SK-N-SH (cell line): Measurements from ENCODE around the gene AUTS2. TPM values are rescaled to one million over a fixed set of nuclear protein-coding genes. Genes with fewer than 3 reads are reported as not detected.

Source experiments
- CTCF ChIA-PET: fragments of 300-600, 350-600 bp; formaldehyde crosslinking; extraction: SDS; loops from one replicate; lab custom pipeline; 2021; lab: Yijun Ruan, JAX
- POLR2A ChIA-PET: fragments of 350-600 bp; sonication (Branson Sonifier 250); formaldehyde crosslinking; extraction: SDS; loops from one replicate; lab custom pipeline; 2020; ENCODE audit warnings: antibody characterized with exemption, inconsistent platforms; lab: Yijun Ruan, JAX
- DNase-seq: peaks from one replicate; pipeline ENCODE4 v3.0.0; 2012
- H2AFZ ChIP-seq: fragments of 200-600 bp; sonication (generic); 2 replicates; pipeline ENCODE4 v1.8.1; 2016; ENCODE audit warnings: antibody characterized with exemption, mild to moderate bottlenecking, low read depth
- H3F3A ChIP-seq: fragments of 200-600 bp; sonication (generic); replicated peaks from 2 replicates; pipeline ENCODE3; 2016; ENCODE audit warnings: antibody characterized with exemption, mild to moderate bottlenecking; ENCODE audit not compliant: insufficient read depth
- H3K27ac ChIP-seq, 2 experiments: fragments of 200-500 bp in 1 of 2; fragments of 200-600 bp in 1 of 2; sonication (Bioruptor generic) in 1 of 2; sonication (generic), shearing (Covaris generic) in 1 of 2; 2 replicates each; pipeline versions ENCODE4 v1.5.1 to v1.6.1; 2014 to 2016; ENCODE audit warnings: low read depth in 2 of 2, inconsistent platforms in 1 of 2, low read length in 1 of 2, mild to moderate bottlenecking in 1 of 2, mixed read lengths in 1 of 2
- H3K27me3 ChIP-seq: fragments of 200-600 bp; sonication (generic), shearing (Covaris generic); 2 replicates; pipeline ENCODE4 v1.6.1; 2016; ENCODE audit warnings: mixed run types; ENCODE audit not compliant: insufficient read depth
- H3K36me3 ChIP-seq, 2 experiments: fragments of 200-500 bp in 1 of 2; fragments of 200-600 bp in 1 of 2; sonication (Bioruptor generic) in 1 of 2; sonication (generic) in 1 of 2; replicated peaks in 1 of 2; 2 replicates each; pipeline versions ENCODE3 to v1.5.1; 2014 to 2016; ENCODE audit warnings: low read length in 1 of 2, mild to moderate bottlenecking in 1 of 2; ENCODE audit not compliant: insufficient read depth in 2 of 2, control insufficient read depth in 1 of 2
- H3K4me1 ChIP-seq, 2 experiments: fragments of 200-500 bp in 1 of 2; fragments of 200-600 bp in 1 of 2; sonication (Bioruptor generic) in 1 of 2; sonication (generic), shearing (Covaris generic) in 1 of 2; 2 replicates each; pipeline versions ENCODE4 v1.5.1 to v1.6.1; 2014 to 2016; ENCODE audit warnings: low read depth in 1 of 2, low read length in 1 of 2, mixed run types in 1 of 2; ENCODE audit not compliant: insufficient read depth in 2 of 2, control insufficient read depth in 1 of 2
- H3K4me2 ChIP-seq: fragments of 200-600 bp; sonication (generic), shearing (Covaris generic); 2 replicates; pipeline ENCODE4 v1.6.1; 2017; ENCODE audit warnings: mixed run types
- H3K4me3 ChIP-seq, 2 experiments: fragments of 200-500 bp in 1 of 2; fragments of 200-600 bp in 1 of 2; sonication (Bioruptor generic) in 1 of 2; sonication (generic), shearing (Covaris generic) in 1 of 2; 2 replicates each; pipeline versions ENCODE4 v1.5.1 to v1.8.1; 2014 to 2016; ENCODE audit warnings: low read depth in 2 of 2, inconsistent platforms in 1 of 2, low read length in 1 of 2, mild to moderate bottlenecking in 1 of 2, mixed read lengths in 1 of 2, moderate library complexity in 1 of 2
- H3K79me2 ChIP-seq: fragments of 200-600 bp; sonication (generic); 2 replicates; pipeline ENCODE4 v1.8.1; 2017; ENCODE audit warnings: mild to moderate bottlenecking; ENCODE audit not compliant: insufficient read depth
- H3K9ac ChIP-seq: fragments of 200-600 bp; sonication (generic); 2 replicates; pipeline ENCODE4 v1.6.1; 2017; ENCODE audit warnings: mixed run types
- H3K9me2 ChIP-seq: fragments of 200-600 bp; sonication (generic); 2 replicates; pipeline ENCODE4 v1.6.1; 2017; ENCODE audit warnings: mixed run types
- H3K9me3 ChIP-seq: fragments of 200-600 bp; sonication (generic); 2 replicates; pipeline ENCODE4 v1.6.1; 2017; ENCODE audit warnings: mixed run types, mild to moderate bottlenecking, moderate library complexity
- H4K20me1 ChIP-seq: fragments of 200-600 bp; sonication (generic); 2 replicates; pipeline ENCODE4 v1.6.1; 2017; ENCODE audit warnings: mild to moderate bottlenecking, mixed run types; ENCODE audit not compliant: insufficient read depth
- CHD2 ChIP-seq: fragments of 150-350 bp; IDR thresholded peaks from 2 replicates; pipeline ENCODE4 v1.6.1; 2018; ENCODE audit warnings: low read length; ENCODE audit not compliant: partially characterized antibody
- EP300 ChIP-seq, 2 experiments: IDR thresholded peaks; 2 replicates each; pipeline versions ENCODE4 v1.4.0 to v1.6.1; 2012; ENCODE audit warnings: borderline replicate concordance in 1 of 2, low read depth in 1 of 2, low read length in 1 of 2
- EZH2phosphoT487 ChIP-seq: fragments of 200-600 bp; sonication (generic); IDR thresholded peaks from 2 replicates; pipeline ENCODE4 v1.6.1; 2017; ENCODE audit warnings: low read depth, mixed run types, mild to moderate bottlenecking, antibody characterized with exemption, moderate library complexity, borderline replicate concordance
- FOXJ3 ChIP-seq: sonication (generic); formaldehyde crosslinking; IDR thresholded peaks from 2 replicates; pipeline ENCODE4 v1.5.1; 2020; ENCODE audit warnings: mild to moderate bottlenecking, missing genetic modification reagents
- IRF3 ChIP-seq: fragments of 150-350 bp; IDR thresholded peaks from 2 replicates; pipeline ENCODE4 v1.6.1; 2016; ENCODE audit warnings: mild to moderate bottlenecking, low read depth, low read length
- JUND ChIP-seq: IDR thresholded peaks from 2 replicates; pipeline ENCODE4 v1.4.0; 2012
- NRF1 ChIP-seq: IDR thresholded peaks from 2 replicates; pipeline ENCODE4 v1.6.1; 2012; ENCODE audit warnings: low read depth, mild to moderate bottlenecking, low read length
- SIN3A ChIP-seq: IDR thresholded peaks from 2 replicates; pipeline ENCODE4 v1.6.1; 2012; ENCODE audit warnings: low read depth, mild to moderate bottlenecking, low read length, moderate library complexity, borderline replicate concordance
- TAF1 ChIP-seq: IDR thresholded peaks from 2 replicates; pipeline ENCODE4 v1.6.1; 2012; ENCODE audit warnings: low read depth, mild to moderate bottlenecking, low read length, moderate library complexity, borderline replicate concordance
- TCF12 ChIP-seq: IDR thresholded peaks from 2 replicates; pipeline ENCODE4 v1.4.0; 2012
- WGBS: methylation state at CpG from one replicate; pipeline ENCODE4 v1.1.6; 2017; ENCODE audit warnings: low lambda C conversion rate; 5-methylcytosine and 5-hydroxymethylcytosine counted together
- polyA plus RNA-seq, 3 experiments: library from polyadenylated mRNA; depleted of rRNA; stranded (reverse); fragments of >200 nt; gene quantifications; 2 replicates each; pipeline ENCODE4 v1.2.3, GENCODE V29; 2012
- TF ChIP-seq, protein P1 (sequence below): fragments of 200-600 bp; sonication (generic); IDR thresholded peaks from 2 replicates; pipeline ENCODE4 v1.6.1; 2017; ENCODE audit warnings: antibody characterized with exemption, mild to moderate bottlenecking, moderate library complexity
- TF ChIP-seq, protein P2 (sequence below): IDR thresholded peaks from 2 replicates; pipeline ENCODE4 v1.4.0; 2012; ENCODE audit warnings: low read depth, borderline replicate concordance

Gene AUTS2
- polyA plus RNA-seq, 1 of the 3 experiments (the other 2 are of a cell fraction) = 15.6 TPM

DNA sequence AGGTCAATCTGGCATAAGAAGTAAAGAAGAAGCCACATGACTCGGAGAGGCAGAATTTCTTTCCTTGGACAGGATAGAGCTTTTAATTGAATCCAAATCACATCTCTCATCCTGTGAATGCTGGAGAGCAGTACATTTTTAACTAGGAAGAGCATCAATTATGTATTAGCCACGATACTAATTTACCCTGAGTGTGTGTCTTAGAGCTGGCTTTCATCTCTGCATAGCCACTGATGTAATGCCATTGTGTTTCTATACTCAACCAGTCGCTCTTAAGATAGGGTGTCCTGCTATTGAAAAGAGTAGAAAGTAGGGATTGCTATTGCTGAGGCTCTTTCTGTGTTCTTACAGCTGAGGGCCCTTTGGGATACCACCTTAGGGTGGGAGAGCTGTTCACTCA lies 280.3 kb downstream of the AUTS2 start:
- CTCF ChIA-PET = interaction anchor here (1.1 to 1.2 kb wide), 2 partner anchors 14 to 54 kb away, joined by 3 to 6 read pairs; no protein-coding TSS in a partner anchor
- no peak overlapping the region for H3K27ac ChIP-seq
- DNase-seq = no peak

More for the DNA sequence above, 280.3 kb downstream of the AUTS2 start:
- Histone ChIP-seq H3K9ac (no peak overlapping the region), H3K4me3 (no peak overlapping the region), H3K9me2 (no peaks in the 10 kb centered on the region), H3K4me1 (peaks cover 8 to 31% of the 10 kb centered on the region in 2 experiments; a peak in 2 of 4 replicates), H3F3A (peaks cover 4% of the 10 kb centered on the region), H3K27me3 (no peaks in the 10 kb centered on the region), H3K9me3 (no peaks in the 10 kb centered on the region), H3K4me2 (no peak overlapping the region), H2AFZ (no peak overlapping the region), H3K36me3 (no peaks in the 10 kb centered on the region), H4K20me1 (no peaks in the 10 kb centered on the region), H3K79me2 (peaks cover 3% of the 10 kb centered on the region)
- WGBS = 64% methylated on average over 3 of the region's 3 CpGs
- TF ChIP-seq IRF3 = no peak
- no peak for TF ChIP-seq SIN3A
- TF ChIP-seq FOXJ3 = no peak
- no peak for TF ChIP-seq EP300 (IDR thresholded peaks at IDR 0.05; ENCODE audit: borderline replicate concordance in 1 of 2, low read depth in 1 of 2, low read length in 1 of 2)
- no peak for TF ChIP-seq NRF1
- no peak for TF ChIP-seq TAF1
- TF ChIP-seq JUND = no peak
- TF ChIP-seq CHD2 = no peak
- no peak for TF ChIP-seq TCF12
- TF ChIP-seq, protein P1, sequence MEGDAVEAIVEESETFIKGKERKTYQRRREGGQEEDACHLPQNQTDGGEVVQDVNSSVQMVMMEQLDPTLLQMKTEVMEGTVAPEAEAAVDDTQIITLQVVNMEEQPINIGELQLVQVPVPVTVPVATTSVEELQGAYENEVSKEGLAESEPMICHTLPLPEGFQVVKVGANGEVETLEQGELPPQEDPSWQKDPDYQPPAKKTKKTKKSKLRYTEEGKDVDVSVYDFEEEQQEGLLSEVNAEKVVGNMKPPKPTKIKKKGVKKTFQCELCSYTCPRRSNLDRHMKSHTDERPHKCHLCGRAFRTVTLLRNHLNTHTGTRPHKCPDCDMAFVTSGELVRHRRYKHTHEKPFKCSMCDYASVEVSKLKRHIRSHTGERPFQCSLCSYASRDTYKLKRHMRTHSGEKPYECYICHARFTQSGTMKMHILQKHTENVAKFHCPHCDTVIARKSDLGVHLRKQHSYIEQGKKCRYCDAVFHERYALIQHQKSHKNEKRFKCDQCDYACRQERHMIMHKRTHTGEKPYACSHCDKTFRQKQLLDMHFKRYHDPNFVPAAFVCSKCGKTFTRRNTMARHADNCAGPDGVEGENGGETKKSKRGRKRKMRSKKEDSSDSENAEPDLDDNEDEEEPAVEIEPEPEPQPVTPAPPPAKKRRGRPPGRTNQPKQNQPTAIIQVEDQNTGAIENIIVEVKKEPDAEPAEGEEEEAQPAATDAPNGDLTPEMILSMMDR = no peak
- no peak for TF ChIP-seq EZH2phosphoT487
- TF ChIP-seq, protein P2, sequence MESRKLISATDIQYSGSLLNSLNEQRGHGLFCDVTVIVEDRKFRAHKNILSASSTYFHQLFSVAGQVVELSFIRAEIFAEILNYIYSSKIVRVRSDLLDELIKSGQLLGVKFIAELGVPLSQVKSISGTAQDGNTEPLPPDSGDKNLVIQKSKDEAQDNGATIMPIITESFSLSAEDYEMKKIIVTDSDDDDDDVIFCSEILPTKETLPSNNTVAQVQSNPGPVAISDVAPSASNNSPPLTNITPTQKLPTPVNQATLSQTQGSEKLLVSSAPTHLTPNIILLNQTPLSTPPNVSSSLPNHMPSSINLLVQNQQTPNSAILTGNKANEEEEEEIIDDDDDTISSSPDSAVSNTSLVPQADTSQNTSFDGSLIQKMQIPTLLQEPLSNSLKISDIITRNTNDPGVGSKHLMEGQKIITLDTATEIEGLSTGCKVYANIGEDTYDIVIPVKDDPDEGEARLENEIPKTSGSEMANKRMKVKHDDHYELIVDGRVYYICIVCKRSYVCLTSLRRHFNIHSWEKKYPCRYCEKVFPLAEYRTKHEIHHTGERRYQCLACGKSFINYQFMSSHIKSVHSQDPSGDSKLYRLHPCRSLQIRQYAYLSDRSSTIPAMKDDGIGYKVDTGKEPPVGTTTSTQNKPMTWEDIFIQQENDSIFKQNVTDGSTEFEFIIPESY = no peak
- POLR2A ChIA-PET = no interaction called here
